ENCODE results near the gene CDC42EP4.

Gene CDC42EP4

GRCh38 chr17:73285916-73286862 lies 25.6 kb downstream of the CDC42EP4 start:
- in situ Hi-C loops (cut with MboI; ENCODE audit: low pct_unique_long_range_greater_than_20kb, low sequenced_read_pairs): no loop called here
- DNase-seq: no peak

- in situ Hi-C loops (cut with MboI; ENCODE audit: low pct_unique_long_range_greater_than_20kb, low sequenced_read_pairs): no loop called here
- no peak for DNase-seq
Measured at GRCh38 chr17:73285603-73285908, 26.2 kb downstream of the CDC42EP4 start.

- no peak for DNase-seq
- in situ Hi-C loops (cut with MboI; ENCODE audit: low pct_unique_long_range_greater_than_20kb, low sequenced_read_pairs): no loop called here
Measured at GRCh38 chr17:73284906-73285602, 26.7 kb downstream of the CDC42EP4 start.

GRCh38 chr17:73284354-73284753 lies 27.4 kb downstream of the CDC42EP4 start:
- in situ Hi-C loops (cut with MboI; ENCODE audit: low pct_unique_long_range_greater_than_20kb, low sequenced_read_pairs): no loop called here
- no peak for DNase-seq

- in situ Hi-C loops (cut with MboI; ENCODE audit: low pct_unique_long_range_greater_than_20kb, low sequenced_read_pairs): no loop called here
Measured at GRCh38 chr17:73283841-73284282, 27.9 kb downstream of the CDC42EP4 start.

GRCh38 chr17:73283250-73283649 lies 28.6 kb downstream of the CDC42EP4 start:
- no peak for DNase-seq
- in situ Hi-C loops (cut with MboI; ENCODE audit: low pct_unique_long_range_greater_than_20kb, low sequenced_read_pairs): no loop called here

More at GRCh38 chr17:73283841-73284282, 27.9 kb downstream of the CDC42EP4 start:
- DNase-seq: no peak

- DNase-seq: no peak
- in situ Hi-C loops (cut with MboI; ENCODE audit: low pct_unique_long_range_greater_than_20kb, low sequenced_read_pairs): no loop called here
Measured at GRCh38 chr17:73282629-73283028, 29.2 kb downstream of the CDC42EP4 start.

GRCh38 chr17:73281928-73282327 lies 29.9 kb downstream of the CDC42EP4 start:
- no peak for DNase-seq
- in situ Hi-C loops (cut with MboI; ENCODE audit: low pct_unique_long_range_greater_than_20kb, low sequenced_read_pairs): no loop called here

GRCh38 chr17:73280191-73280590 lies 31.6 kb downstream of the CDC42EP4 start:
- DNase-seq: no peak
- in situ Hi-C loops (cut with MboI; ENCODE audit: low pct_unique_long_range_greater_than_20kb, low sequenced_read_pairs): no loop called here

GRCh38 chr17:73279704-73280103 lies 32.1 kb downstream of the CDC42EP4 start:
- in situ Hi-C loops (cut with MboI; ENCODE audit: low pct_unique_long_range_greater_than_20kb, low sequenced_read_pairs): no loop called here
- DNase-seq: no peak

GRCh38 chr17:73278465-73279453 lies 33.0 kb downstream of the CDC42EP4 start:
- in situ Hi-C loops (cut with MboI; ENCODE audit: low pct_unique_long_range_greater_than_20kb, low sequenced_read_pairs): no loop called here
- peak; percentile 9 for DNase-seq

GRCh38 chr17:73278049-73278464 lies 33.7 kb downstream of the CDC42EP4 start:
- no peak for DNase-seq
- in situ Hi-C loops (cut with MboI; ENCODE audit: low pct_unique_long_range_greater_than_20kb, low sequenced_read_pairs): no loop called here

GRCh38 chr17:73274490-73274889 lies 37.3 kb downstream of the CDC42EP4 start:
- in situ Hi-C loops (cut with MboI; ENCODE audit: low pct_unique_long_range_greater_than_20kb, low sequenced_read_pairs): loop anchor here (25.0 kb wide), 2 partner anchors 88 to 712 kb away; no protein-coding TSS in a partner anchor
- DNase-seq: no peak

- in situ Hi-C loops (cut with MboI; ENCODE audit: low pct_unique_long_range_greater_than_20kb, low sequenced_read_pairs): loop anchor here (25.0 kb wide), 2 partner anchors 89 to 711 kb away; no protein-coding TSS in a partner anchor
- no peak for DNase-seq
Measured at GRCh38 chr17:73272906-73273218, 38.9 kb downstream of the CDC42EP4 start.

GRCh38 chr17:73271072-73271471 lies 40.7 kb downstream of the CDC42EP4 start:
- in situ Hi-C loops (cut with MboI; ENCODE audit: low pct_unique_long_range_greater_than_20kb, low sequenced_read_pairs): loop anchor here (25.0 kb wide), 2 partner anchors 91 to 709 kb away; no protein-coding TSS in a partner anchor
- peak; percentile 32 for DNase-seq

- in situ Hi-C loops (cut with MboI; ENCODE audit: low pct_unique_long_range_greater_than_20kb, low sequenced_read_pairs): loop anchor here (25.0 kb wide), 2 partner anchors 93 to 707 kb away; no protein-coding TSS in a partner anchor
- no peak for DNase-seq
Measured at GRCh38 chr17:73269791-73270190, 42.0 kb downstream of the CDC42EP4 start.

GRCh38 chr17:73269329-73269615 lies 42.5 kb downstream of the CDC42EP4 start:
- DNase-seq: no peak
- in situ Hi-C loops (cut with MboI; ENCODE audit: low pct_unique_long_range_greater_than_20kb, low sequenced_read_pairs): loop anchor here (25.0 kb wide), 2 partner anchors 93 to 707 kb away; no protein-coding TSS in a partner anchor

- in situ Hi-C loops (cut with MboI; ENCODE audit: low pct_unique_long_range_greater_than_20kb, low sequenced_read_pairs): loop anchor here (25.0 kb wide), 2 partner anchors 94 to 706 kb away; no protein-coding TSS in a partner anchor
Measured at GRCh38 chr17:73268582-73269328, 43.0 kb downstream of the CDC42EP4 start.

More at GRCh38 chr17:73268582-73269328, 43.0 kb downstream of the CDC42EP4 start:
- DNase-seq: no peak
